NCI-H1105 (cell line): ENCODE results near the gene ERF.

Experiments
- DNase-seq: peaks from one replicate; lab custom pipeline; 2025; lab: John Stamatoyannopoulos, UW

ERF gene

GRCh38 chr19:42287017-42287826 is 32.3 kb upstream of the ERF start:
- DNase-seq = no peak

GRCh38 chr19:42286349-42287016 is 31.6 kb upstream of the ERF start:
- DNase-seq = no peak

DNA sequence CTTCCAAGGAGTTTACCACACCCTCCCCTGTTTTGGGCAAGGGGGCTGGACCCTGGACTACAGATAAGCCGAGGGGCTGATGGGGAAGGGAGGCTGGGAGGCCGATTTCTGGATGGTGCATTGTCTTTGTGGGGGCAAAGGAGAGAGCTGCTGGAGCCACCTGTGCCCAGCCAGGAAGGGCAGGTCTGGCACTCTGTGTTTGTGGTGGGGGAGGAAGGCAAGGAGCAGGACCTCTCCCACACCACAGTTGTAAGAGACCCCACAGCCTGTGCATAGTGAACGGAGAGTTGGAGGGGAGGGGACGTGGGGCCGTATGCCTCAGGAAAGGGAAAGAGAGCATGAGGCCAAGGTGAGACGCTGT is 31.0 kb upstream of the ERF start:
- no peak for DNase-seq

- DNase-seq = no peak
Observed at GRCh38 chr19:42285541-42285941, 30.6 kb upstream of the ERF start.

- no peak for DNase-seq
Observed at GRCh38 chr19:42284591-42285341, 29.8 kb upstream of the ERF start.

GRCh38 chr19:42284066-42284501 is 29.2 kb upstream of the ERF start:
- peak; percentile 65 for DNase-seq

DNA sequence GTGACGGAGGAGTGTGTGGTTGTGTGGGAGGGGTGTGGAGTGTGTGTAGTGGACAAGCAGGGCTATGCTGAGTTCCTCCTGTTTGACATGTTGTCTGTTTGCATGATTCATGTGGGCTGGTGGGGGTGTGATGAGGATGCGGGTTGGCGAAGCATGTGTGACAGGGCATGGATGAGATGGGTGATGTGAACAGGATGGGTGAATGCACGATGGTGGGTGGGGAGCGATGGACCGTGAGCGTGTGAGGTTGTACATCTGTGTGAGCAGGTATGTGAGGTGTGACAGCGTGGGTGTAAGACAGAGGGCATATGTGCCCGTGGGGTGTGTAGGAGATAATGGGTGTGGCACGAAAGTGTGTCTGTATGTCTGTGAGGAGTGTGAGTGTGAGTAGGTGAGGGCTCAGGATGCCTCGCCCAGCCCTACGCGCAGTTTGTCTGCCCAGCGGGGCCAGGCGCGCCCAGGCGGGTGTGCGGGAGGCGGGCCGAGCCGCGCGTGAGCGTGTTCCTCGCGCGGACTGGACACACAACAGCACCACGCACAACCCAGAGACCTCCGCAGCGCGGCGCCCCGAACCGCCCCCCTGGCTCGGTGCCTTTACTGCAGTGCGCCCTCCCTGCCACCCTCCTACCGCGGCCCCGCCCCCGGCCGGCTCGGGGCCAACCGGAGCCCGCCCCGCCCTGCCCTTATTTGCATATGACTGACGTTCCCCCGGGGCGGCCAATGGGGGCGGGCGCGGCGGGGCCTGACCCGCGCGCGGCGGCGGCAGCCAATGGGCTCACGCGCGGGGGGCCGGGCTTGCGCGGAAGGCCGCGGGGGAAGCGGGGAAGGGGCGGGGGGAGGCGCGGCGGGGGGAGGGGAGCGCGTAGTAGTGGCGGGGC is 28.5 kb upstream of the ERF start:
- peak; percentile 94 for DNase-seq

GRCh38 chr19:42282819-42283187 is 27.9 kb upstream of the ERF start:
- DNase-seq = no peak

DNA sequence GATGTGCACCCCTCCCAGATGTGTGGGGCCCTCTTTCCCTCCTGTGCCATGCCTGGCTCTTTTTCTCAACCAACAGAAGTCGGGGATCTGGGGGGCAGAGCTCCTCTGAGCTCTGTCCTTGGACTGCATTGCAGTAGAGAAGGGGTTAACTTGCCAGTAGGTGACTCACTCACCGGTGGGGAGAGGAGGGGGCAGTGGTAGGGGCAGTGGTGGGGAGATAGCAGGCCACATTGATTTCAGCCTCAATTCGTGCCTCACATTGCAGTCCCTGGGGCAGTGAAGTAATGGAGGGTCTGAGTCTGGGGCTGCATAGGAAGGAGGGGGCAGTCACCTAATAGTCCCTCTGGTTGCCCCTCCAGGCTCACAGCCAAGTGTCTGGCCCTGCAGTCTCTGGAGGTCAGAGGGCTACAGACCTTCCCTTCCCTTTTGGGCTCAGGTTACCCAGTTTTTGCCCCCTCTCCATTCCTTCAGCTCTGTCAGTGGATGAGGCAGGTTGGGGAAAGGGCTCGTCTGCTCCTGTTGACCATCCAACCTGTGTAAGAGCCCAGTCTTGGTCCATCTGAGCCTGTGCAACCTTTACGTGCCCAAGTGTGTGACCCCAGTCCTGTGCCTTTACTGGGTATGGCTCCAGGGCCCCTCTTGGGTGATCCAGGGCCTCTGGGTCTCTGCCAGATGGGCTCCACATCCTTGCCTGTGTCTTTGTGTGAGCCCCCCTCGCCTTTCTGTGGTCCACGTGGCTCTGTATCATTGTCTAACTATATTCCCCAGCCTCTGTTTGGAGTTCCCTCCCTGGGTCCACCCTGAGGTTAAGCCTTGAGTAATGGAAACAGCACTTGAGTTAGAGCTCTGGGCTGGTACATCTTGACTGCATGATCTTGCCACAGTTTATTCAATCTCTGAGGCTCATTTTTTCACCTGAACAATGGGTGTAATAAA is 27.2 kb upstream of the ERF start:
- no peak for DNase-seq

DNA sequence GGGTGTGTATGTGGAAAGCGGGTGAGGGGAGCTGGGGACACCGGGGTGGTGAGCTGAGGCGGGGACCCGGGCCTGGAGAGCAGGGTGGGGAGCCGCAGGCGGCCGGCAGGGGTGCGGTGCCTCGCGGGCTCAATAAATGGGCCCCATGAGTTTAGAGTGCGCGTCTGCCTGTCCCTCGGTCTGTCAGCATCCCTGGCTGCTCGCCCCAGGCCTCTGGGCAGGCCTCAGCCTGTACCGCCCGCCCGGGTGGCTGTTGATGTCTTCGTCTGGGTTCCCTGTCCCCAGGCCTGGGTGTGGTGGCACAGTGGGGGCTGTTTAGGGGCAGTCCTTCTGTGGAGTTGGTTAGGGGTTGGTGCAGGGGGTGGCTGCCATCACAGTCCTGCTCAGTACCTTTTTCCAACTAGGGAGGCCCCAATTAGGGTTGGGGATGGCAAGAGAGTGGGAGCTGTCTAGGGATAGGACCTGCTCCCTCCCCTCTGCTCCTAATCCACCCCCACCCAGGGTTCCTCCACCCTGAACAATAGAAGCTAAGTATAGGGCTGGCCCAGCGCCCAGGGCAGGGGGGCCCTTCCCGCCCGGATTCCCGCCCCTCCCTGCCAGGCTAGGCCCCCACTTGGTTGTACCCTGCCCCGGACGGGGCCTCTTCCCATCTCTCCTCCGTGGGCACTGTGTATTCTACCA is 26.4 kb upstream of the ERF start:
- DNase-seq = peak; percentile 58

GRCh38 chr19:42280815-42281145 is 25.9 kb upstream of the ERF start:
- peak; percentile 64 for DNase-seq

DNA sequence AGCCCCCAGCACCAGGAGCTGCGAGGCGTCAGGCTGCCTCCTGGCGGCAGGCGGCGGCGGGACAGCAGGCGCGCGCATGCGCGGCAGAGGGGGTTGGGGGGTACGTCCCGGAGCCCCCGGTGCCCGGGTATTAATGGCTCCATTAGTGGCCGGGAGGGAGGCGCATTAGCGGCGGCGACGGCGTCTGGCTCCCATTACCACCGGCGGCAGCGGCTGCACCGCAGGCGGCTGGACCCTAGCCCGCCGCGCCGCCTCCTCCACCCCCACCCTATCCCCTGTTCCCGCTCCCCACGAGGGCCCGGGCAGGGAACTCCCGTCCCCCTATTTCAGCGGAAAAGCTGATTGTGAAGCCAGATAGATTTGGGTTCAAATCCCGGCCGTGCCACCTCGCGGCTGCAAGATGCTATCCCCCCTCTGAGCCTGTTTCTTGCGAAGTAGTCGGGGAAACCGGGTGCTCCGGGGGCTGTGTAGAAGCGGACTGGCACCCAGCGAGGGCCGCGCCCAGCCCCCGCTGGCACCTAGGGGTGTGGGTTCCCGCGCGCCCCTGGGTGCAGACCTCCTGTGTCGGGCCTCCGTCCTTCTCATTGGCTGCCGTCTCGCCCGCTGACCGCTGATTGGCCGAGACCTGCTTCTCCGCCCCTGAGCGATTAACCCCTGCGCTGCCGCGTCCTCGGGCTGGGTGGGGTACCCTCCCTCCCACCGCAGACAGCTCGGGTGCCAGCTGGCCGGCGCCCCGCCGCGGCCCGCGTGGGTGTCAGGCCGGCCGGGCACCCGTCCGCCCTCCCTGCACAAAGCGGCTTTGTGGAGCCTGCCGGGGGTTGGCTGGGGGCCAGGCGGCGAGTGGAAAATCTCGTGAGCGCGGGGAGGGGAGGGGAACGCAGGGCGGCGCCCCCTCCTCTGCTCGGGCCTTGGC is 25.2 kb upstream of the ERF start:
- peak; percentile 95 for DNase-seq

DNA sequence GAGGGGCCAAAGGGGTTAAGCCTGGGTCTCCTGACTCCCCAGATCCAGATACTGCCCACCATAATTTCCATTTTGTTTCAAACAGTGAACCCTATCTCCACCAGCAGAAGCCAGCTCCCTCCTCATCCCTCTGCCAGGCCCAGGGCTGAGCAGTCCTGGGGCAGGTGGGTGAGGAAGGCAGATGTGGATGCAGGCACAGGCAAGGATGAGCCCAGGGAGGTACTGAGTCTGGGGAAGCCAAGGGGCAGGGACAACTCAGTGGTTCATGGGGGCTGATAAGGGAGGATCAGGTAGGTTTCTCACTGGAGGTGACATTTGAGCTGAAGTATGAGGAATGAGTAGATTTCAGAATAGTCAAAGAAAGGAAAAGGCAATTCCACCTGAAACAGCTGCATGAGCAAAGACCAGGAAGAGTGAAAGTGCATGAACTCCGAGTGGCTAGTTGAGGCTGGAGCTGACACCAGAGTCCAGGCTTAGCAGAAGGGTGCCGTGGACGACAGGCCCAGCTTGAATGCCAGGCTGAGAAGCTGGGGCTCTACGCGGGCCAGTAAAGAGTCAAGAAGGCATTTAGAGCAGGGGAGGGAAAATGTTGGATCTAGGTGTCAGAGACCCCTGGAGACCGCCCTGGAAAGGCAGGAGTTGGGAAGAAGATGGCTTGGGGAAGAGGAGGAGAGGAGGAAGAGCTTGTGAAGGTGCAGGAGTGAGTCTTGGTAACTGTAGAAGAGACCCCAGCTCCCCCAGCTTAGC is 24.4 kb upstream of the ERF start:
- no peak for DNase-seq

DNA sequence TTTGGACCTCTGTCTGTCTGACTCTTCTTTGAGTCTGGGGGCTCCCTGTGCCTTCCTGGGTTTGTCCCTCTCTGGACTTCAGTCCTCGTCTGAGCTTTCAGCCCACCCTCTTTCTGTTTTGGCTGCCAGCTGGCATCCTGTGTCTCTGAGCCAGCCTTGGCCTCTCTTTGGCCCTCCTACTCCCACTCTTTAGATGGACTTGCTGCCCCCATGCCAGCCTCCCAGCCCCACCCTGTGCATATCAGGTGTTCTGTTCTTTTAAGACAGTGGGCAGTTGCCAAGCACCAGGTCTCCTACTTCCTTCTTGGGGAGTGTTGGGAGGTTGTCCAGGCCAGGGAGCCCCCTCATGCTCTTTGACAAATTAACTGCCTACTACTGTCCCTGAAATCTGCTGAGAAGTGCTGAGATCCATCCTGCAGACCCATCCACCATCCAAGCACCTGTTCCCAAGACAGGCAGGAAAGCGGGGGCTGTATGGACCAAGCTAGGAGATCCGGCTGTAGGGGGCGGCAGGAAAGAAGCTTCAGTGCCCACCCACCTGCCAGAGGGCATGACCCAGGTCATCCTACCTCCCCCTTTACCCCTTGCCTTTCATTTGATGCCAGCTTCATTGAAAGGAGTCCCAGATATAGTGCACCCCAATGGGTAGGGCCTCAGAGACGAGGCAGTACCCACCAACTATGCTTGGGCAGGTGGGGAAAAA is 23.7 kb upstream of the ERF start:
- no peak for DNase-seq

GRCh38 chr19:42277821-42278451 is 23.0 kb upstream of the ERF start:
- no peak for DNase-seq

DNA sequence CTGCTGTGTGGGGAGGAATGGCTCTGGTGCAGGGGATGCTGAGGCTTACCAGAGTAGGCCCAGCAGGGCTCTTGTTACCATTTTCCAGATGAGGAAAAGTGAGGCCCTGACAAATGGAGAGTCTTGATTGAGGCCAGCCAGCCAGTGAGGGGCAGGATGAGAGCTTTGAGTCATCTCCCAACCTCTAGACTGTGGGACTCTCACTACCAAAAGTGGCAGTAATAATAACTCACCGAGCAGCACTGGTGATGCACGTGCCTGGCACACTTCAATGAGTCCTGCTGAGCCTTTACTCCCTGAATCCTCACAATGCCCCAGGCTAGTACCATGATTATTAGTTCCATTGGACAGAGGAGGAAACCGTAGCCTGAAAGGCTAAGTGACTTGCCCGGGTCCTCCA is 21.9 kb upstream of the ERF start:
- DNase-seq = no peak

GRCh38 chr19:42276284-42276683 is 21.4 kb upstream of the ERF start:
- DNase-seq = no peak

- DNase-seq = no peak
Observed at GRCh38 chr19:42275517-42275916, 20.6 kb upstream of the ERF start.
